ENCODE results near the gene GPC5.

Gene GPC5

DNA sequence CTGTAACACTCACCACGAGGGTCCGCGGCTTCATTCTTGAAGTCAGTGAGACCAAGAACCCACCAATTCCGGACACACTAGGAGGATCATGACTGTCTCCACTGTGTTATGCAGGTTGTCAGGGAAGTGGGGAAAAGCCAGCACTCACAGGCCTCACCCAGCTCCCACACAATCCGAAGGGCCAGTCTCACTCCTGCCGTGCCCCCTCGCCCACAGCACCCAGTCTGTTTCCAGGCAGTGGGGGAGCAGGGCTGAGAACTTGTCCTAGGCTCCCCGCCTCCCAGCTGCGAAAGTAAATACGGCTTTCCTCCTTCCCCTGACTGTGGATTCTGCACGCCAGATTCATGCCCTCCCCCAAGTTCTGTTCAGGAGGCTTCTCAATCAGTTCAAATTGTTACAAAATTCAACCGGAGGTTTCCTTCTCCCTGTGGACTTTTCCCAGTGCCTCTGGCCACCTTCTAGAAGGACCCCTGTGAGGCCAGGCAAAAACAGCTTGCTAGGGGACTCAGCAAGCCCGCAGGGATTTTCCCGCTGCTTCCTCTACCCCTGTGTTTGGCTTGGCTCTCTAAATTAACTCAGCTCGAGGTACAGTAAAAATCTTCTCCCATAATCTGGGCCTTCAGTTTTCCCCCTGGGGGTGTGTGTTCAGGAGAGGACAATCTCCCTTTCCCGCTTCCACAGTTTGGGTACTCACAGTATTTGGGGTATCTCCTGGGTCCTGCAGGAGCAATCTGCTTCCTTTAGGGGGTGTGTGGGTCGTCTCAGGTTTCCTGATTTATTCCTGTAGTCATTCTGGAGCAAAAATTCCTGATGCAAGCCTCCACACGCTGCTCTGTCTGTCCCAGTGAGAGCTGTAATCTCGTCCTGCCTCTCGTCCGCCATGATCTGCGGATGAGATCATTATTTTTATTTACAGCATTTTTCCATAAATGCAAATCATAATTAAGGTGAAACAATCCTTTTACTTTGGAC is 899.8 kb downstream of the GPC5 start:
- H3K4me1 ChIP-seq (ENCODE audit: insufficient read depth, low read length, severe bottlenecking): no peaks in the 10 kb centered on the region
- TF ChIP-seq CTCF (IDR thresholded peaks at IDR 0.05; ENCODE audit: low read length): no peak
- no peak for TF ChIP-seq EZH2 (IDR thresholded peaks at IDR 0.05; ENCODE audit: borderline replicate concordance, low read length)
- H3K9me3 ChIP-seq (ENCODE audit: low read length): no peaks in the 10 kb centered on the region
- H3K79me2 ChIP-seq (ENCODE audit: insufficient read depth, low read length): no peaks in the 10 kb centered on the region
- no peak overlapping the region for H3K4me2 ChIP-seq (ENCODE audit: low read length)
- H3K27me3 ChIP-seq (ENCODE audit: insufficient read depth, low read length): no peaks in the 10 kb centered on the region
- H3K4me3 ChIP-seq (ENCODE audit: low read depth, low read length, poor library complexity, severe bottlenecking): no peak overlapping the region
- H3F3A ChIP-seq (ENCODE audit: insufficient read depth, low read length): no peaks in the 10 kb centered on the region
- H3K9ac ChIP-seq (ENCODE audit: low read length): no peak overlapping the region
- no peaks in the 10 kb centered on the region for H3K9me2 ChIP-seq (ENCODE audit: low read depth, low read length)
- H2AFZ ChIP-seq (ENCODE audit: low read length): no peak overlapping the region
- H3K27ac ChIP-seq (ENCODE audit: low read depth, low read length, poor library complexity, severe bottlenecking): no peak overlapping the region
- no peaks in the 10 kb centered on the region for H4K20me1 ChIP-seq (ENCODE audit: insufficient read depth, low read length)
- no peaks in the 10 kb centered on the region for H3K36me3 ChIP-seq (ENCODE audit: insufficient read depth, low read length)

DNA sequence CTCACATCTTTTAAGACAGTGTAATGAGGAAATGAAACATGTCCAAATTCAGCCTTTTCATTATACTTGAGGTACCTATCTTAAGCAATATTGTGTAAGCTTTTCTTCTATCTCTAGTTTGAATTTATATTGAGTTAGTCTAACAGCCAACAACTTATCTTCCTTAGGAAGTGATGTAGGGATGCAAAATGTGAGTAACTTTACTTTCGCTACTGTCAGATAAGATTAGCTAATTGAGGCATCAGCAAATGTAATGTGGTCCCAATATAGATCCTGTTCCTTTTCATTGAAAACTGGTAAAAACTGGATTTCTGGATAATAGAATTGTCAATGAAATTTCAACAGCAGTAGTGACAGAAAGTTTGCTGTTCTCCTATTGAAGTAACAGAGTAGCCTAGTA is 902.2 kb downstream of the GPC5 start:
- Histone ChIP-seq H3K36me3 (ENCODE audit: insufficient read depth, low read length) (no peaks in the 10 kb centered on the region), H3K9me3 (ENCODE audit: low read length) (no peaks in the 10 kb centered on the region), H3K27me3 (ENCODE audit: insufficient read depth, low read length) (no peaks in the 10 kb centered on the region), H3K79me2 (ENCODE audit: insufficient read depth, low read length) (no peaks in the 10 kb centered on the region), H3K4me3 (ENCODE audit: low read depth, low read length, poor library complexity, severe bottlenecking) (no peak overlapping the region), H2AFZ (ENCODE audit: low read length) (no peak overlapping the region), H3K4me2 (ENCODE audit: low read length) (no peak overlapping the region), H4K20me1 (ENCODE audit: insufficient read depth, low read length) (no peaks in the 10 kb centered on the region), H3F3A (ENCODE audit: insufficient read depth, low read length) (no peaks in the 10 kb centered on the region), H3K4me1 (ENCODE audit: insufficient read depth, low read length, severe bottlenecking) (no peaks in the 10 kb centered on the region), H3K9ac (ENCODE audit: low read length) (no peak overlapping the region), H3K9me2 (ENCODE audit: low read depth, low read length) (no peaks in the 10 kb centered on the region), H3K27ac (ENCODE audit: low read depth, low read length, poor library complexity, severe bottlenecking) (no peak overlapping the region)
- TF ChIP-seq EZH2 (IDR thresholded peaks at IDR 0.05; ENCODE audit: borderline replicate concordance, low read length) (no peak), CTCF (IDR thresholded peaks at IDR 0.05; ENCODE audit: low read length) (no peak)

DNA sequence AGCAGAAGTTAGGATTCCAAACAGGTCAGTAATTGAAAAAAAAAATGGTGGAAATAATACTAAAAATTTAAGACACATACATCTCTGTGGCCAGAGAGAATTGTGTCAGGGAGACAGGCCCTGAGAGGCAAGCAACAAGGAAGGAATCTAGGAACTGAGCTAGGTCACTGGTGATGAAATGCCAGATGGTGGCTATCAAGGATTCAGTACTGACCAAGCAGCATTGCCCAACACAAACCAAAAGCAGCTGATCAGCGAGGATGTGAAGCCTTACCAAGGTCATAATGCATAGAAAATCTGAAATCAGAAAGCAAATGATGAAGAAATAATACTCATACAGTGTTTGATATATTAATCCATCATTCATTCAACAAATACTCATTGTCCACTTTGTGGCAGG is 905.0 kb downstream of the GPC5 start:
- Histone ChIP-seq H3K27me3 (ENCODE audit: insufficient read depth, low read length) (no peaks in the 10 kb centered on the region), H4K20me1 (ENCODE audit: insufficient read depth, low read length) (no peaks in the 10 kb centered on the region), H3K79me2 (ENCODE audit: insufficient read depth, low read length) (no peaks in the 10 kb centered on the region), H3K9me3 (ENCODE audit: low read length) (no peaks in the 10 kb centered on the region), H3F3A (ENCODE audit: insufficient read depth, low read length) (no peaks in the 10 kb centered on the region), H3K27ac (ENCODE audit: low read depth, low read length, poor library complexity, severe bottlenecking) (no peak overlapping the region), H3K36me3 (ENCODE audit: insufficient read depth, low read length) (no peaks in the 10 kb centered on the region), H3K4me2 (ENCODE audit: low read length) (no peak overlapping the region), H3K9ac (ENCODE audit: low read length) (no peak overlapping the region), H2AFZ (ENCODE audit: low read length) (no peak overlapping the region), H3K4me1 (ENCODE audit: insufficient read depth, low read length, severe bottlenecking) (no peaks in the 10 kb centered on the region), H3K4me3 (ENCODE audit: low read depth, low read length, poor library complexity, severe bottlenecking) (no peak overlapping the region), H3K9me2 (ENCODE audit: low read depth, low read length) (no peaks in the 10 kb centered on the region)
- TF ChIP-seq EZH2 (IDR thresholded peaks at IDR 0.05; ENCODE audit: borderline replicate concordance, low read length): no peak
- no peak for TF ChIP-seq CTCF (IDR thresholded peaks at IDR 0.05; ENCODE audit: low read length)

Measured in OCI-LY1 (cell line).